ENCODE data around the gene SLC38A9. TPM values are rescaled to one million over a fixed set of nuclear protein-coding genes. Genes with fewer than 3 reads are reported as not detected.

SLC38A9 gene
- total RNA-seq, 4 donors from 2014 or later, result 15.0 to 48.6 (median 32.3) TPM

DNA sequence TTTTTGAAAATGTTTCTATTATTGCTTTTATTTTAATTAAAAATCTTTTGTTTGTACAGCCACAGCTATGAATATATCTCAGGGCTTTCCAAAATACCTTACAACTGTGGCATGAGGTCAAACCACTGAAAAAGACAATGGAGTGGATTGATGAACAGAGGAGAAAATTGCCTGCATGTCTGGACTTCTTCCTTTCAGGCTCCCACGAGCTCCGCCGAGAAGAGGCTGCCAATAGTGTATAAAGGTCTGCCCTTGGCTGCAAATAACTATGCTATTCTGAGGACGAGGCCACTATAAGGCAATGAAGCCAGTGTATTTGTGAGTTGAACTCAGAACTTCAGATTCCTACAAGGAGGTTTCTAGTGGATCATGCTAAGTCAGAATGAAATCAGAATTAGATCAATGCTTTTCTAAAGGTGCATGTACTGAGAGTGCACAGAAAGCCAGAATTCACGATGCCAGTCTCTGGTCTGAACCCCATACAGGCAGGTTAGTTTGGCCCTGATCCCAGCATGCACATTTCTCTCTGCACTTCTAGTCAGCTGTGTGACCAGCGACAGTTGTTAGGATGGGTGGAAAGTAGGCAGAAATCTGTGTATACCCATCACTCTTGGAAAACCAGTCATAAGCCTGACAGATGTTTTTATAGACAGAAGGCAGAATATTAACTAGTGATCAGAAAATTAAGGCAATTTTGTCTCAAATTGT is 134.6 kb downstream of the SLC38A9 start:
- no peak overlapping the region for H3K4me3 ChIP-seq
- intact Hi-C loops (cut with DNase I; ENCODE audit: low total_unique reads) (no loop called here), in situ Hi-C loops (cut with MboI; ENCODE audit: low pct_ligation_motif_present in 1 of 4, low pct_unique_long_range_greater_than_20kb in 1 of 4, low sequenced_read_pairs in 3 of 4) (no loop called here)
- no peaks in the 10 kb centered on the region for H3K27me3 ChIP-seq
- 11 to 39% methylated on average over 4 to 6 of the region's 6 CpGs for WGBS, 2 donors (ENCODE audit: low coverage in 1 of 2)
- H3K27ac ChIP-seq, result peak overlapping the region; percentile 11 to 68 (median 19)
- peak; percentile 31 for DNase-seq
- TF ChIP-seq EP300 (IDR thresholded peaks at IDR 0.05; ENCODE audit: low read depth) (no peak), POLR2AphosphoS5 (IDR thresholded peaks at IDR 0.05) (peak in 2 of 3 donors; percentile 12 to 19)
- no peaks in the 10 kb centered on the region for H3K36me3 ChIP-seq
- H3K9me3 ChIP-seq, result no peaks in the 10 kb centered on the region
- H3K4me1 ChIP-seq, result peaks cover 6 to 14% (median 9%) of the 10 kb centered on the region in 4 donors

DNA sequence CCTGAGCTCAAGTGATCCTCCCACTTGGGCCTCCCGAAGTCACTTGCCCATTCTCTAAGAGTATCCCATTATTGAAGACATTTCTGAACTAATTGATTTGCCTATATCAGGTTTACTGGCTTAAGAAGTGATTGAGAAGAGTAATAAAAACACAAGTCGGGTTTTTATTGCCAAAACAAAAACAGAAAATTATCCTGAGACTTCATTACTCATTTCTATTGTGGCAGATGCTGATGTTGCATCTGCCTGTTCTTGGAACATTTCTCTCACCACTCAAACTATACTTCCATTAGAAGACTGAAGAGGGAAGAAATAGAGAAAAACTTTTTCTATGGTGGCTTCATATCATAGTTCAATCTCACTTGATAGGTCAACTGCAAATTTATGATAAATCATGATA is 135.5 kb downstream of the SLC38A9 start:
- 56 to 67% methylated on average over 2 of the region's 2 CpGs for WGBS, 2 donors (ENCODE audit: low coverage in 1 of 2)
- no peak for DNase-seq
- Histone ChIP-seq H3K36me3 (no peaks in the 10 kb centered on the region), H3K27me3 (no peaks in the 10 kb centered on the region), H3K4me1 (peaks cover 6 to 14% (median 11%) of the 10 kb centered on the region in 4 donors), H3K9me3 (no peaks in the 10 kb centered on the region), H3K27ac (peak overlapping the region; percentile 11 to 68 (median 29)), H3K4me3 (no peak overlapping the region)
- TF ChIP-seq EP300 (IDR thresholded peaks at IDR 0.05; ENCODE audit: low read depth) (no peak), POLR2A (IDR thresholded peaks at IDR 0.05) (no peak), POLR2AphosphoS5 (IDR thresholded peaks at IDR 0.05) (no peak)
- TF ChIP-seq, protein P1, sequence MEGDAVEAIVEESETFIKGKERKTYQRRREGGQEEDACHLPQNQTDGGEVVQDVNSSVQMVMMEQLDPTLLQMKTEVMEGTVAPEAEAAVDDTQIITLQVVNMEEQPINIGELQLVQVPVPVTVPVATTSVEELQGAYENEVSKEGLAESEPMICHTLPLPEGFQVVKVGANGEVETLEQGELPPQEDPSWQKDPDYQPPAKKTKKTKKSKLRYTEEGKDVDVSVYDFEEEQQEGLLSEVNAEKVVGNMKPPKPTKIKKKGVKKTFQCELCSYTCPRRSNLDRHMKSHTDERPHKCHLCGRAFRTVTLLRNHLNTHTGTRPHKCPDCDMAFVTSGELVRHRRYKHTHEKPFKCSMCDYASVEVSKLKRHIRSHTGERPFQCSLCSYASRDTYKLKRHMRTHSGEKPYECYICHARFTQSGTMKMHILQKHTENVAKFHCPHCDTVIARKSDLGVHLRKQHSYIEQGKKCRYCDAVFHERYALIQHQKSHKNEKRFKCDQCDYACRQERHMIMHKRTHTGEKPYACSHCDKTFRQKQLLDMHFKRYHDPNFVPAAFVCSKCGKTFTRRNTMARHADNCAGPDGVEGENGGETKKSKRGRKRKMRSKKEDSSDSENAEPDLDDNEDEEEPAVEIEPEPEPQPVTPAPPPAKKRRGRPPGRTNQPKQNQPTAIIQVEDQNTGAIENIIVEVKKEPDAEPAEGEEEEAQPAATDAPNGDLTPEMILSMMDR (IDR thresholded peaks at IDR 0.05), result no peak
- intact Hi-C loops (cut with DNase I; ENCODE audit: low total_unique reads), result no loop called here
- in situ Hi-C loops (cut with MboI; ENCODE audit: low pct_ligation_motif_present in 1 of 4, low pct_unique_long_range_greater_than_20kb in 1 of 4, low sequenced_read_pairs in 3 of 4), result no loop called here

Small RNA genes lying within 50 kb of the gene (small RNA-seq; reads per million reads assigned to genes)
- gene AC016632.1, result 0 reads per million in 4 donors

Other genes with a start within 250 kb of the SLC38A9 start
- 100 to 1,000 TPM; 222 to 335 (median 288) TPM for gene PLPP1, start 177.4 kb downstream of the SLC38A9 start, total RNA-seq
- gene DDX4, start 25.7 kb upstream of the SLC38A9 start, total RNA-seq, result not detected
- not detected for gene IL31RA, start 139.0 kb upstream of the SLC38A9 start, total RNA-seq

Measured in transverse colon (tissue), 4 donors.